GM23338 (cell line): Measurements from ENCODE around the gene ARID1B. TPM values are rescaled to one million over a fixed set of nuclear protein-coding genes. Genes with fewer than 3 reads are reported as not detected.

ENCODE experiments used
- microRNA-seq: library from miRNA; unstranded; fragments of <30 nt; microRNA quantifications from one replicate; pipeline ENCODE4, GENCODE V29; 2017
- polyA plus RNA-seq: library from polyadenylated mRNA; unstranded; fragments of >200 nt; fragmentation: Nextera tagmentation; extraction: Ambion mirVana; gene quantifications from 2 replicates; pipeline ENCODE4 v1.2.1, GENCODE V29; 2016
- small RNA-seq: library from RNA; depleted of rRNA; stranded (forward); fragments of <200 nt; gene quantifications from one replicate; pipeline ENCODE3, GENCODE V24; 2014; ENCODE audit warnings: low replicate concordance
- total RNA-seq: library from RNA; depleted of rRNA; stranded (reverse); fragments of >200 nt; shearing (Covaris generic); gene quantifications from 2 replicates; pipeline ENCODE4 v1.2.3, GENCODE V29; 2014

ARID1B gene
- total and polyA plus RNA-seq, 2 experiments from 2014 or later: 59.3 to 72.2 TPM

Small RNA genes lying within 50 kb of the gene (microRNA-seq; reads per million reads assigned to microRNA genes)
- not detected for gene MIR4466

Small RNA genes lying within 50 kb of the gene (small RNA-seq; reads per million reads assigned to genes)
- gene AL355297.2 (0.15 reads per million), gene MIR4466 (not detected)
